DND-41 (cell line): ENCODE measurements around the gene MAP2.

Source experiments
- CTCF ChIP-seq: IDR thresholded peaks from 2 replicates; pipeline ENCODE4 v1.5.1; 2012; ENCODE audit warnings: borderline replicate concordance, low read length, moderate library complexity, mild to moderate bottlenecking; ENCODE audit not compliant: poor library complexity, severe bottlenecking; ENCODE audit errors: extremely low read depth
- EZH2 ChIP-seq: IDR thresholded peaks from 3 replicates; pipeline ENCODE4 v1.6.1; 2012; ENCODE audit warnings: borderline replicate concordance, low read depth, mild to moderate bottlenecking, moderate library complexity, low read length, inconsistent platforms; ENCODE audit not compliant: severe bottlenecking

GRCh38 chr2:209766613-209767012 lies 342.8 kb downstream of the MAP2 start:
- TF ChIP-seq CTCF, result no peak
- TF ChIP-seq EZH2, result no peak
